GM08714 (cell line): ENCODE measurements around the gene MVD.

Experiments used
- H3K4me3 ChIP-seq: fragments of 200-500 bp; sonication (Bioruptor generic); 2 replicates; pipeline ENCODE4 v1.5.1; 2014; ENCODE audit warnings: mild to moderate bottlenecking, low read length, inconsistent platforms
- ZNF274 ChIP-seq: IDR thresholded peaks from 2 replicates; pipeline ENCODE4 v1.6.1; 2012; ENCODE audit warnings: mild to moderate bottlenecking, low read depth, low read length

Gene MVD

GRCh38 chr16:88639231-88640038 lies 23.5 kb downstream of the MVD start:
- no peak for TF ChIP-seq ZNF274
- H3K4me3 ChIP-seq, result no peak overlapping the region

DNA sequence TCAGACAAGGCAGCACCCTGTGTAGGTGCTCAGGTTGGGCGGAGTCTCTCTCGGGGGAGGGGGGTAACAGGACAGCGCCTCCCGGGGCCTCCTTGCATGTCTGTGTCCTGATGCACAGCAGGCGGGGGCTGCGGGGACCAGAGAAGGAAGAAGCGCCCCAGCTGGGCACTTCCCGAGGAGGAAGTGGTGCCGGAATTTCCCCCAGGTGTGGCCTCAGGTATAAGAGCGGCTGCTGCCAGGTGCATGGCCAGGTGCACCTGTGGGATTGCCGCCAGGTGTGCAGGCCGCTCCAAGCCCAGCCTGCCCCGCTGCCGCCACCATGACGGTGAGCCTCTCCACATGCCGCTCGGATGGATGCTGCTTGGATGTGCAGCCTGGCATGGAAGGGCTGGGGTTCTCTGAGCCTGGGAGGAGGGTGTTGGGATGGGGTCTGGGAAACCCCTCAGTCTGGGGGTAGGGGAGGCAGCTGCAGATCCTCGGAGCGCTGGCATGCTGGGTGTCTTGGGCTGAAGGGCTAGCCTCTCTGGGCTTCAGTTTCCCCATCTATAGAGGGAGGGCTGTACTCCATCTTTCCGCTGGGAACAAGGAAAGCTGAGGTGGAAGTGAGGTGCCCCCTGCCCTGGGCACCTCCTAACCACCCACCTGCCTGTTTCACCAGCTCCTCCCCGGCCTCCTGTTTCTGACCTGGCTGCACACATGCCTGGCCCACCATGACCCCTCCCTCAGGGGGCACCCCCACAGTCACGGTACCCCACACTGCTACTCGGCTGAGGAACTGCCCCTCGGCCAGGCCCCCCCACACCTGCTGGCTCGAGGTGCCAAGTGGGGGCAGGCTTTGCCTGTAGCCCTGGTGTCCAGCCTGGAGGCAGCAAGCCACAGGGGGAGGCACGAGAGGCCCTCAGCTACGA lies 24.3 kb downstream of the MVD start, which contains the start of gene IL17C:
TSS of gene IL17C (plus strand) at position 250 of the 908 bp plus-strand sequence. CDS start at position 320, 70 bp downstream.
- TF ChIP-seq ZNF274, result no peak
- no peak within 1 kb of the TSS for H3K4me3 ChIP-seq

DNA sequence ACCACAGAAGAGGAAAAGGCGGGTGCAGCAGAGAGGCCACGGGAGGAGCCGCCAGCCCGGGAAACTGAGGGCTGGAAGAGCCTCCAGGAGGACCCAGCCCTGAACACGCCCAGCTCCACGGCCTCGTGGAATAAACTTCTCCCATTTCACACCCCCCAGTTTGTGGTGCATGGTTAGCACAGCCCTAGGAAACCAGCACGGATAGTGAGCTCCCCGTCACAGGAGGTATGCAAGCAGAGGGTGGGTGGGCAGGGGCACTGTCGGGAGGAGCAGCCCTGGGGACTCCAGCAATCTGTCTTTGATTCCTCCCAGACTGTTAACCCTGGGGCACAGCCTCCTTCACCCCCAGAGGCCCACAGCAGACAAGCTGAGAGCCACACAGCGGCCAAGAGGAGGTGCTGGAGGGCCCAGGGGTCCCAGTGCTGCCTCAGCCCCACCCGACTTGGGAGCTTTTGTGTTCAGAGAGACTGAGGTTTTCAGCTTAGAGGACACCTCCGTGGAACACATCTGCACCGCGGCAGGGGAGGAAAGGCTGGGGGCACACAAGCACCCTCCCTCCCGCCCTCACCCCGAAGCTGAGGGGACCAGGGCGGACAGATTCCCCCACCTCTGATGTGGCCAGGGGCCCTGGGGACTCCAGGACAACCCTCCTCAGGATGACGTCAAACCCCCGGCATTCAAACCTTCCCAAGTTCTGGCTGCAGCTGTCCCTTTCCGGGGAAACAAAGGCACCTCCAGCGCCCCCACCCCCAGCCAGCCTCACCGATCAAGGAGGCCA lies 26.2 kb downstream of the MVD start:
- no peak overlapping the region for H3K4me3 ChIP-seq
- TF ChIP-seq ZNF274, result no peak

- TF ChIP-seq ZNF274, result no peak
Observed at GRCh38 chr16:88635671-88636319, 27.1 kb downstream of the MVD start.

GRCh38 chr16:88634994-88635670 lies 27.8 kb downstream of the MVD start:
- peak overlapping the region; percentile 62; the same call in 1 of the 2 replicates for H3K4me3 ChIP-seq

More at GRCh38 chr16:88635671-88636319, 27.1 kb downstream of the MVD start:
- no peak overlapping the region for H3K4me3 ChIP-seq

DNA sequence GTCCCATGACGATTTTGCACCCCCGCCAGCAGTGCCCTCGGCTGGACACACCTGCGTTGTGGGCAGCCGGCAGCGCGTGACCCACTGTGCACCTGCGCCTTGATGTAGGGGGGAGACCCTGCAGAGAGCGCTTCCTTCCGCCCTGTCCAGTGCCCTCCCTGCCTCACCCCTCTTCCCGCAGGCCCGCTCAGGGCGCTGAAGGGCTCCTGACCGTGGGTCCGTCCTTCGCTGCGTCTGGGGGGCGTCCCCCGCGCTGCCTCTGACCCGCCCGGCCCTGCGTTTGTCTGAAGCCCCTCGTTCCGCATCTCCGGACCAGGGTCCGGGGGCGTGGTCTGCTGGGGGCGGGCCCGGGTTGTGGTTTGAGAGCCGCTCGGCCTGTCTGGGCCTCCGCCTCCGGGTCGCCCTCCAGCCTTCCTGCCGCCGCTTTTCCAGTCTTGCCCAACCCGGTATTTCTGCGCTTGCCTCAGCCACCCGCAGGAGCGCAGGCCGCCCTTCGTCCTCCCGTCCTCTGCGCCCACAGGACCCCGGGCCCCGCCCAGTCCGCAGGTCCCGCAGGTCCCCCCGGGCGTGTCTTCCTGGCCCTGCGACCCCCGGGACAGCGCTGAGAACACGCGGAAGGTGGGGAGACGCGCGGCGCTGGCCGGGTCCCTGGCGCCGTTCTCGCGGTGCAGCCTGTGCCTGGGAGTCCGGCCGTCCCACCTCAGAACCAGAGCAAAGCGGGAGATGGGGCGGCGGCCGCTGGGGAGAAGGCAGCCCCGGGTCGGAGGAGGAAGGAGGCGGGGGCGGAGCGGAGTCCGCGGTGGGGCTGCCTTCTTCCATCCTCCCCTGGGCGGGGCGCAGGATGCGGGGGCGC lies 28.5 kb downstream of the MVD start:
- no peak for TF ChIP-seq ZNF274
- peak overlapping the region; percentile 62; the same call in 1 of the 2 replicates for H3K4me3 ChIP-seq

More at GRCh38 chr16:88634994-88635670, 27.8 kb downstream of the MVD start:
- no peak for TF ChIP-seq ZNF274

GRCh38 chr16:88633684-88634140 lies 29.2 kb downstream of the MVD start:
- peak overlapping the region; percentile 2; the same call in 1 of the 2 replicates for H3K4me3 ChIP-seq
- no peak for TF ChIP-seq ZNF274

- TF ChIP-seq ZNF274, result no peak
- H3K4me3 ChIP-seq, result no peak overlapping the region
Observed at GRCh38 chr16:88632587-88632930, 30.3 kb downstream of the MVD start.

GRCh38 chr16:88631920-88632586 lies 30.8 kb downstream of the MVD start:
- no peak for TF ChIP-seq ZNF274
- H3K4me3 ChIP-seq, result no peak overlapping the region

DNA sequence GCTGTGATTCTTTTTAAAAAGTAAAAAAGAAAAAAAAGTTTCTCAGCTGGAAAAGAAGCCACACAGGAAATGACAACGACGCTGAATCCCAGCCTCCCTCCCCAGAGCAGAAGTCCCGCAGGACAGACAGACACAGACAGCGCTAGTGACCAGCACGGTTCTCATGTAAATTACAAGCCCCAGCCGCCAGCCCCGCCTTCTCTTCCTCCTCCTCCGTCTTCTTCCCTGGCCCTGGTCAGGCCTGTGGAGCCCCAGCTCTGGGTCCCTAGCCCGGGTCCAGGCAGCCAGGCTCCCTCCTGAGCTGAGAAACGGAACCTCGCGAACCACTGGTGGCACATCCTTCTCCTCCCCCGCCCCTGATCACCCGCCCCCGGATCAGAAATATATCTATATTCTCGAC lies 31.5 kb downstream of the MVD start:
- no peak for TF ChIP-seq ZNF274
- H3K4me3 ChIP-seq, result no peak overlapping the region

- no peak for TF ChIP-seq ZNF274
- H3K4me3 ChIP-seq, result no peak overlapping the region
Observed at GRCh38 chr16:88630941-88631340, 31.9 kb downstream of the MVD start.
